Effector memory CD8-positive, alpha-beta T cell (primary cell): ENCODE results near the gene TMA7B.

Experiments used
- ATAC-seq: fragments of 150-1000 bp; cut with Tn5 transposase; replicated peaks from 2 replicates; pipeline ENCODE4 v1.10.0; 2021; ENCODE audit warnings: mild to moderate bottlenecking, moderate library complexity
- DNase-seq, 3 experiments: peaks; one replicate each; pipeline ENCODE4 v3.0.0; 2021
- H3K27ac Mint-ChIP-seq, 2 donors: one replicate each; pipeline ENCODE4 v1.8.0; 2022; ENCODE audit warnings: mild to moderate bottlenecking in 2 of 2, mixed read lengths in 2 of 2, moderate library complexity in 2 of 2
- H3K27me3 Mint-ChIP-seq, 2 donors: one replicate each; pipeline ENCODE4 v1.8.0; 2022; ENCODE audit warnings: mixed read lengths in 2 of 2
- H3K36me3 Mint-ChIP-seq: one replicate; pipeline ENCODE4 v1.8.0; 2022; ENCODE audit warnings: mild to moderate bottlenecking, moderate library complexity, mixed read lengths; ENCODE audit not compliant: insufficient read depth
- H3K4me1 Mint-ChIP-seq, 2 donors: one replicate each; pipeline ENCODE4 v1.8.0; 2022; ENCODE audit warnings: low read depth in 2 of 2, mixed read lengths in 2 of 2
- H3K4me3 Mint-ChIP-seq, 2 donors: one replicate each; pipeline ENCODE4 v1.8.0; 2022; ENCODE audit warnings: mild to moderate bottlenecking in 2 of 2, mixed read lengths in 2 of 2, moderate library complexity in 2 of 2
- H3K9me3 Mint-ChIP-seq, 2 donors: one replicate each; pipeline ENCODE4 v1.8.0; 2022; ENCODE audit warnings: mixed read lengths in 2 of 2

Gene TMA7B

GRCh38 chr22:40009292-40009774, 49.1 kb downstream of the TMA7B start:
- Mint-ChIP-seq H3K4me1 (peaks cover 0 to 6% of the 10 kb centered on the region in 2 donors), H3K27me3 (peaks cover 54 to 85% of the 10 kb centered on the region in 2 donors), H3K4me3 (no peak overlapping the region), H3K9me3 (no peaks in the 10 kb centered on the region), H3K36me3 (no peaks in the 10 kb centered on the region), H3K27ac (peak overlapping the region in 1 of 2 donors; percentile 55)
- DNase-seq (no peak), ATAC-seq (no peak)

GRCh38 chr22:40009951-40010671, 49.9 kb downstream of the TMA7B start:
- H3K36me3 Mint-ChIP-seq, result no peaks in the 10 kb centered on the region
- H3K27me3 Mint-ChIP-seq, result peaks cover 49 to 78% of the 10 kb centered on the region in 2 donors
- no peak overlapping the region for H3K4me3 Mint-ChIP-seq
- ATAC-seq, result no peak
- H3K4me1 Mint-ChIP-seq, result peaks cover 0 to 6% of the 10 kb centered on the region in 2 donors
- H3K9me3 Mint-ChIP-seq, result no peaks in the 10 kb centered on the region
- no peak for DNase-seq
- H3K27ac Mint-ChIP-seq, result no peak overlapping the region

- DNase-seq (no peak), ATAC-seq (no peak)
- Mint-ChIP-seq H3K27me3 (peaks cover 48 to 79% of the 10 kb centered on the region in 2 donors), H3K4me3 (no peak overlapping the region), H3K9me3 (no peaks in the 10 kb centered on the region), H3K36me3 (no peaks in the 10 kb centered on the region), H3K4me1 (peaks cover 0 to 6% of the 10 kb centered on the region in 2 donors), H3K27ac (no peak overlapping the region)
These were observed 50.5 kb downstream of the TMA7B start for GRCh38 chr22:40010746-40011145.
